Jurkat, Clone E6-1 (cell line): ENCODE measurements around the gene AOAH.
"Not testable (repeated sequence)": the region's sequence is repeated elsewhere in the genome, so short reads cannot be mapped to it uniquely, and the experiment has no call there.

Source experiments
- DNase-seq: peaks from one replicate; pipeline ENCODE4 v3.0.0-alpha.2; 2011; ENCODE audit warnings: low read depth, low spot score
- H3K4me3 ChIP-seq: 2 replicates; pipeline ENCODE4 v1.5.1; 2011; ENCODE audit warnings: mild to moderate bottlenecking, low read length, control low read depth, moderate library complexity

AOAH gene

GRCh38 chr7:36708767-36709166 is 15.5 kb downstream of the AOAH start:
- H3K4me3 ChIP-seq: no peak overlapping the region
- no peak for DNase-seq

GRCh38 chr7:36707898-36708297 is 16.4 kb downstream of the AOAH start:
- H3K4me3 ChIP-seq: no peak overlapping the region
- no peak for DNase-seq

- no peak overlapping the region for H3K4me3 ChIP-seq
- no peak for DNase-seq
Observed at GRCh38 chr7:36707465-36707864, 16.8 kb downstream of the AOAH start.

- DNase-seq, H3K4me3 ChIP-seq: not testable (repeated sequence)
Observed at GRCh38 chr7:36703860-36704259, 20.4 kb downstream of the AOAH start.

GRCh38 chr7:36692456-36692855 is 31.8 kb downstream of the AOAH start:
- no peak for DNase-seq
- H3K4me3 ChIP-seq: no peak overlapping the region

GRCh38 chr7:36691983-36692382 is 32.3 kb downstream of the AOAH start:
- H3K4me3 ChIP-seq: no peak overlapping the region
- no peak for DNase-seq

GRCh38 chr7:36690514-36691187 is 33.6 kb downstream of the AOAH start:
- no peak overlapping the region for H3K4me3 ChIP-seq
- DNase-seq: no peak

- DNase-seq: no peak
- no peak overlapping the region for H3K4me3 ChIP-seq
Observed at GRCh38 chr7:36690041-36690440, 34.3 kb downstream of the AOAH start.

- no peak for DNase-seq
- H3K4me3 ChIP-seq: no peak overlapping the region
Observed at GRCh38 chr7:36686499-36686898, 37.8 kb downstream of the AOAH start.

- H3K4me3 ChIP-seq: no peak overlapping the region
- DNase-seq: no peak
Observed at GRCh38 chr7:36684954-36685353, 39.3 kb downstream of the AOAH start.

- no peak for DNase-seq
- H3K4me3 ChIP-seq: no peak overlapping the region
Observed at GRCh38 chr7:36683695-36684357, 40.5 kb downstream of the AOAH start.

- no peak overlapping the region for H3K4me3 ChIP-seq
- DNase-seq: no peak
Observed at GRCh38 chr7:36683111-36683510, 41.2 kb downstream of the AOAH start.

- no peak overlapping the region for H3K4me3 ChIP-seq
Observed at GRCh38 chr7:36682102-36682501, 42.2 kb downstream of the AOAH start.

GRCh38 chr7:36677769-36678437 is 46.4 kb downstream of the AOAH start:
- DNase-seq: no peak
- no peak overlapping the region for H3K4me3 ChIP-seq

More at GRCh38 chr7:36682102-36682501, 42.2 kb downstream of the AOAH start:
- no peak for DNase-seq

GRCh38 chr7:36673703-36674102 is 50.6 kb downstream of the AOAH start:
- DNase-seq: no peak
- no peak overlapping the region for H3K4me3 ChIP-seq

GRCh38 chr7:36671432-36671829 is 52.9 kb downstream of the AOAH start:
- no peak overlapping the region for H3K4me3 ChIP-seq
- no peak for DNase-seq

GRCh38 chr7:36670585-36671431 is 53.5 kb downstream of the AOAH start:
- peak; percentile 63 for DNase-seq
- H3K4me3 ChIP-seq: no peak overlapping the region

- no peak for DNase-seq
- no peak overlapping the region for H3K4me3 ChIP-seq
Observed at GRCh38 chr7:36668750-36669149, 55.5 kb downstream of the AOAH start.

GRCh38 chr7:36668080-36668479 is 56.2 kb downstream of the AOAH start:
- H3K4me3 ChIP-seq: no peak overlapping the region
- DNase-seq: no peak
